Right renal pelvis (tissue), 4 donors: ENCODE results near the gene APBB2. TPM values are rescaled to one million over a fixed set of nuclear protein-coding genes. Genes with fewer than 3 reads are reported as not detected.
"Not testable (repeated sequence)": the region's sequence is repeated elsewhere in the genome, so short reads cannot be mapped to it uniquely, and the experiment has no call there.

ENCODE experiments used
- DNase-seq, 4 donors: peaks; one replicate each; pipeline ENCODE4 v3.0.0-alpha.2; 2013; ENCODE audit warnings: low read depth in 4 of 4, low spot score in 3 of 4, missing footprints in 1 of 4
- polyA plus RNA-seq, 4 donors: library from polyadenylated mRNA; unstranded; fragments of 120-200 nt; gene quantifications; one replicate each; pipeline ENCODE4 v1.2.1, GENCODE V29; 2013; ENCODE audit not compliant: insufficient read length in 4 of 4

APBB2 gene
- polyA plus RNA-seq, 4 donors, result 43.8 to 55.1 (median 52.6) TPM

DNA sequence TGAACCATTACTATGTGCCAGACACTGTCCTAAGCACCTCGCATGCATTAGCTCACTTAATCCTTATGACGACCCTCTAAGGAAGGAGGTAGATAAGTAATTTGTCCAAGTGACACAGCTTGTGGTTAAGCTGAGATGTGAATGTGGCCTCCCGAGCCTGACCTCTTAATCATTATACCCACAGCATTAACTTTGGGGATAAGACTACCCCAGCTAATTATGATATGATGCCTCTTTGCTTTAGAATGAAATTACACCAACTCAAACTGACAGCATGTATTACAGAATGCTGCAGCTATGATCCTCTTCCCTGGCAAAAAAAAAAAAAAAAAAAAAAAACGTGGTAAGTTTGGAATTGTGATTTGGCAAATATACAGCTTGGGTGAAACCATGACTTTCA is 53.5 kb downstream of the APBB2 start:
- DNase-seq, result no peak

DNA sequence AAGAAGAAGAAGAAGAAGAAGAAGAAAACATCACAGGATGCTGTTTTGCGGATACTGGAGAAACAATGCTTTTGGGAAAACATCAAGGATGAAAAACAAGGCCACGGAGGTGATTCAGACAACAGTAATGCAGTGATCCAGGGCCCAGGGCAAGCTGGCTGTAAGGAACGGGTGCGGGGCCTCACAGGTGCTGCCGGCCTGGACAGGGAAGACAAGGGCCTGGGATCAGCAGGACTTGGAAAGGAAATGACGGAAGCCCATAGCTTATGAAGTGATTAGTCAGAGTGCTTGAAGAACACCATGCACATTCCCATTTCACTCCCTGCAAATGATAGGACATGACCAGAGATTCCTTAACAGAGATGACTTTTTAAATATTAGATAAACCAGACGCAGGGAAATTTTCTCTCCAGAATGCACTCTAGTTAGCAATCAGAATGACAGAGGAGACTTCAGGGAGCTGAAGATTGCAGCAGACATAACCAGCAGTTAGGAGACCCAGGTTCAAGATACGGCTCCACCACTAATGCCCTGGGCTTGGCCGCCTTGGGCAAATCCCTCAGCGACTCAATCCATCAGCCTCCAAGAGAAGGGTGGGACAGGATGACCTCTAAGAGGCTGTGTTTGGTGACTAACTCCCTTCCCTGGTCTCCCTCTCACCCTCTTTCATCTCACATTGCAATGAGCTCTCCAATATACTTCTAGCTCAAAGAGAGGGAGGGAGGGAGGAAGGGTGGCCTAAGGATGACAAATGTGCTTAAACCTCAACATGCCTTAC is 54.1 kb downstream of the APBB2 start:
- DNase-seq, result no peak

DNA sequence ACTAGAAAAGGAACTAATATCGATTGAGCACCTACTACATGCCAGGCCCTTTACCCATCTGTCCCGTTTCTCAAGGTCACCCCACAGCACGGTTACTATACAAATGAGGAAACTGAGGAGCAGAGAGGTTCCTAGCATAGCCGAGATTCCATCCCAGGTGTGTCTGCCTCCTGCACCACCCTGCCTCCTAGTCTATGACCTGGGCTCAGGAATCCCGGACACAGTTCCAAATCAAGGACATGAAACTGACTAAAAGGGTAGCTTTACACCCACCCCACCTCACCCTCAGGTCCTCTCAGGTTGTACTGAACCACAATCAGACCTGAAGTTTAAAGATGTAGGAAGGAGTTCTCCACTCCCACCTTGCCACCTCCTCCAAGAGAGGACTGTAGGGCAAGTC is 55.6 kb downstream of the APBB2 start:
- DNase-seq, result no peak

DNA sequence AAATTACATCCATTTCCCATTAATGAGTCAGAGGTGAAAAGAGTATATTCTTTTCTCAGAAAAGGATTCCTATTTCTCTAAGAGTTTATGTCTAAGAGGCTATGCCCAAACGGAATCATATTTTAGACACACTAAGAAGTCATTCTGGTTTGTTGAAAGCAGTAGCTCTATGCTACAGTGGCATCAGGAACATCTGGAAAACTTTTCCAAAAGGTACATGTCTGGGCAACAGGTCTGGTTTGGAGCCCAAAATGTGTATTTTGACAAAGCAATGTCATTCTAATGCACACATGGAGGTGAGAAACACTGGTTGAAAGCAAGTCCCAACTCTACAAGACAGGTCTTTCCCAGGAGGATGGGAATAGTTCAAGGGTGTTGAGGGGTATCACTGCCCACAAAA is 56.1 kb downstream of the APBB2 start:
- DNase-seq, result no peak

DNA sequence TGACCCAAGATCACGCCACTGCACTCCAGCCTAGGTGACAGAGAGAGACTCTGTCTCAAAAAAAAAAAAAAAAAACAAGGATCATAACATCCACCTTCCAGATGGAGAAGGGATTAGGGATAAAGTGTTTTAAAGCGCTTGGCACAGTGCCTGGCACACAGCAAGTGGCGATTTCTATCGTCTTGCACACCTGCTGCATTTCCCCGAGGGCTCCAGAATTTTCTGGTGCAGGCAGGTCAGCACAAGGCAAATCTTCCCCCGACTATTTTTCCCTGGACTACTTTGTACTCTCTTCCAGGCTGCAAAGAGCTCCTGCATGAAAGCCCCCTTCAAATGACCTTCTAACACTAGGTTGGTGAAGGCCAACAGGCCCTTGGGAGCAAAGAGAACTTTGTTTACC is 57.3 kb downstream of the APBB2 start:
- DNase-seq, result no peak

DNA sequence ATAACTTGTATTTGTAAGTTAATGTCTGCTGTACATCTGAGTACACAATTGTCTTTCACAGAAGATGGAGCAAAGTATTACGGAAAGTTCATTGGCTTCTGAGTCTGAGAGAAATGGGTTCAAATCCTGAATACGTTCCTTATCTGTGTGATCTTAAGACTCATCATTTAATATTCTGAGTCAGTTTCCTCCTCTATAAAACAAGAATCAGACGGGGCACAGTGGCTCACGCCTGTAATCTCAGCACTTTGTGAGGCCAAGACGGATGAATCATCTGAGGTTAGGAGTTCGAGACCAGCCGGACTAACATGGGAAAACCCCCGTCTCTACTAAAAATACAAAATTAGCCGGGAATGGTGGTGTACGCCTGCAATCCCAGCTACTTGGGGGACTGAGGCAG is 57.8 kb downstream of the APBB2 start:
- no peak for DNase-seq

DNA sequence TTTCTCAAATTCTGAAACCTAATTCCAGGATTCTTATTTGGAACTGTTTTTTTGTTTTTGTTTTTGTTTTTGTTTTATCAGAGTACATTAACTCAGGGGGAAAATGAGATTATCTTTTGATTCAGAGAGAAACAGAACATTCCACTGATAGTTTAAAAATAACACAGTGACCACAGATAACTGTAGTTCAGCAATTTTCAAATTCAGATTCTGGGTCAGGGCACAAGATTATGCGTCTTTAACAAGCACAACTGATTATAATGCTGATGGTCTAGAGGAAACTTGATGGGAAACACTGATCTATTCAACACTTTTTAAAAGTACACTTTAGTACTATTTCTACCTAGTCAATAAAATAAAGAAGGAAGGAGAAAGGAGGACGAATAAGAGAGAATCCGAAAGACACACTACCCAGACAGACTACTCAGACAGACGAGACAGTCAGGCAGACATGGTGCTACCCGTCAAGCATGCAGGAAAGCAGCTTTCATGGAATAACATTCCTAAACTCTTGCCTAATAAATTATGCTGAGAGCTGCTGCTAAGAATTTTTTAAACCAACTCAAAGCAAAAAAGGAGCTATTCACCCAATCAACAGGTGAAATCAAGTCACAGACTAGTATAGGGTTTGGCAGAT is 59.0 kb downstream of the APBB2 start:
- no peak for DNase-seq

DNA sequence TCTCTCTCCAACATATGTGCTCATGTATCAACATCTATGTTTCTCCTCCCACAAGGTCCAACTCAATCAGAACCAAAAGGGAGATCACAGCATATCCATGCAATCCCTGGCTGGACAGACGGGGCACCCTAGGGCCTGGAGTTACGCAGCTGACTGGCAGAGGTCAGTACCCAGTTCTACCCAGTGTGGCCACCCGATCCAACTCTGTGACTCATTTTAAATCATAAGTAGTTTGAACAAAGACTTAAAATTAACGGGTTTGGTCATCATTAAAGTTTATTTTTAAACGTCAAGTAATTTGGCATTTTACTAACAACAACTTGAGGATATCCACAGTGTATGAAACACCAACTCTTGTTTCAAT is 59.5 kb downstream of the APBB2 start:
- DNase-seq, result no peak

DNA sequence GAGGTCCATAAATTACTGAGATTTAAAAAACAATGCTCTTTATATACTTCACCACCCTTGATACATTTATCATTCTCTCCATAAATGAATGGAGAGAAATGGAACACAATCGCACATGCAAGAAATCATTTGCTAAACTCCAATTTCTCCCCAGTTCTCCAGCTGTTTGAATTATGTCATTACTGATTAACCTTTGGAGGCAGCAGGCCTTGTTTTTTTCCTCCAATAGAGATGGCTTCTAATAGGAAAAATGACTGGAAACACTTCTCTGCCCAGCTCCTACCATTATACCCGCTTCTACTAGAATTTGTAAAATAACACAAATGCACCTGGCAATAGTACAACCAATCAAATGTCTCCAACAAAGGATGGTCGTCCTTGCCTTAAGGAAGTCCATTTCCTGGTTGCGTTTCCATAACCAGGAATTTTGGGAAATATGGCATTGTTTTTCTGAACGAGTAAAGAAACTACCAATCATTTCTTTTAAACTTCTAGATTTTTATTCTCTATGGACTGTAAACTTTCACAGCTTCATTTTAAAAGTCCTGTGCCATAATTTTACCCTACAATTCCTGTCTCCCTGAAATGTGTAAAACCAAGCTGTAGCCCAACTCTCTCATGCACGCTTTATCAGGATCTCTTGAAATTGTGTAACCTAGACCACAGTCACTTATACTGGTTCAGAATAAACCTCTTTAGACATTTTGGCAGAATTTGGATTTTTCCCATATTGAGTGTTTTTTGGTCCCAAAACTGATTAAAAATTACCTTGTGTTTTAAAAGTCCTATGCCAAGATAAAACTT is 60.1 kb downstream of the APBB2 start:
- no peak for DNase-seq

DNA sequence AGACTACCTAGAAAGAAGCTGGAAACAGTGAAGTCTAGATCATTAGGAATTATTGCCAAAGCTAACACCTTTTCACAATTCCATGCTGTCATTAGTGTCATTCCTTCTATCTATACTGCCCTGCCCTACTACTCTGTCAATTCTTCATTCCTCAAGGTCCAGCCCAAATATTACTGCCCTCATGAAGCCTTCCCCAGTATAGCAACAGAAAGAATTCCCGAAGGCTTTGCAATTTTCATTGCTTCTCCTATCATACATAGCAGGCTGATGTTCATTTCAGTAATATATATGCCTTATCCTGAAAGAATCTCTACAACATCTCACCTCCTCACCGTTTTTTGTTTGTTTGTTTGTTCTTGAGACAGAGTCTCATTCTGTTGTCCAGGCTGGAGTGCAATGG is 63.9 kb downstream of the APBB2 start:
- no peak for DNase-seq

DNA sequence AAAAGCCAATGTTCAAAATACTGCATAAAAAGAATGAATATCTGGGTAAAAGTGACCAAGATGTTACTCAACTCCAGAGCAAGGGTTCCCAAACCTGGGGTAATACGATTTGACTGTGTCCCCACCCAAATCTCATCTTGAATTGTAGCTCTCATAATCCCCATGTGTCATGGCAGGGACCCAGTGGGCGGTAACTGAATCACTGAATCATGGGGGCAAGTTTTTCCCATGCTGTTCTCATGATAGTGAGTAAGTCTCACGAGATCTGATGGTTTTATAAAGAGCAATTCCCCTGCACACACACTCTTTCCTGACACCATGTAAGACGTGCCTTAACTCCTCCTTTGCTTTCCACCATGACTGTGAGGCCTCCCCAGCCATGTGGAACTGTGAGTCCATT is 64.8 kb downstream of the APBB2 start:
- not testable (repeated sequence) for DNase-seq

DNA sequence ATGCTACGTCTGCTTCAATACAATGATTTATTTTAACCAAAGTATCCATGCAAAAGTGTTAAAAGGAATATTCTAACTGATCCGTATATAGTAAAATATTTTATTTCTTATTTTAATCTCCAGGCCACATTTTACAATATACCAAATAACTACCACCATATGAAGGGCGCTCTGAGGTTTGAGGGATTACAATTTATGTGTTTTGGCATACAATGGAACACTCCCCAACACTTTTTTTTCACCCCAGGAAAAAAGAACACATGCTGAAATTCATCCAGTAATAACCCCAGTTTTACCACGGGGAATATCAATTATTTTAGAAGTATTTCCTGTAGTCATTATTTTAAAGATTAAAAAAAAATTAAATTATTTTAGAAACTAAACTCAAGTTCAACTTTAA is 65.4 kb downstream of the APBB2 start:
- no peak for DNase-seq

DNA sequence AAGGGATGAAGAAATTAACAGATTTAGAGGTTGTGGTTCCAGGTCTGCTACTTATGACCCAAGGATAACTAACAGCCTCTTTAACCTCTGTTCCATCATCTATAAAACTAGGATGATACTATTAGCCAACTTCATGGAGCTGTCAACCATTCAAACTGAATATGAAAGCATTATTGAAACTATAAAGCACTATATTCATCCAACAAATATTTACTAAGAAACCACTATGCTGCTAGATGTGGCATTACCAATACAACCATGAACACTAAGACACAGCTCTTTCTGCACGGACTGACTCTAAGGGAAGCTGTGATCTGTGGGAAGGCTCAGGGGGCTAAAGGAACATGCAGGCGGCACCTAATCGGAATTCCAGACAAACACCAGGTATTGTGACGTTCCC is 66.0 kb downstream of the APBB2 start:
- DNase-seq, result no peak

DNA sequence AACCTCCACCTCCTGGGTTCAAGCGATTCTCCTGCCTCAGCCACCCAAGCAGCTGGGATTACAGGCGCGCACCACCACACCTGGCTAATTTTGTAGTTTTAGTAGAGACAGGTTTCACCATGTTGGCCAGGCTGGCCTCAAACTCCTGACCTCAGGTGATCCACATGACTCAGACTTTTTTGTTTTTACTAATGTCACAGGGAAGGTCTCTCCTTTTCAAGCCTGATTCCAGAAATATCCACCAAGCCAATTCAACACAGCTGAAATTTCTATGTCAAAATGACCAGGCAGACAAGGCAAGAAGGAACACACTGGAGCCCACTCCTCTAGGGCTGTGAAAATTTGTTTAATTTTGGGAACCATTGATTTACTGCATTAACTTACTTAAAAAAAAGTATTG is 66.8 kb downstream of the APBB2 start:
- not testable (repeated sequence) for DNase-seq

DNA sequence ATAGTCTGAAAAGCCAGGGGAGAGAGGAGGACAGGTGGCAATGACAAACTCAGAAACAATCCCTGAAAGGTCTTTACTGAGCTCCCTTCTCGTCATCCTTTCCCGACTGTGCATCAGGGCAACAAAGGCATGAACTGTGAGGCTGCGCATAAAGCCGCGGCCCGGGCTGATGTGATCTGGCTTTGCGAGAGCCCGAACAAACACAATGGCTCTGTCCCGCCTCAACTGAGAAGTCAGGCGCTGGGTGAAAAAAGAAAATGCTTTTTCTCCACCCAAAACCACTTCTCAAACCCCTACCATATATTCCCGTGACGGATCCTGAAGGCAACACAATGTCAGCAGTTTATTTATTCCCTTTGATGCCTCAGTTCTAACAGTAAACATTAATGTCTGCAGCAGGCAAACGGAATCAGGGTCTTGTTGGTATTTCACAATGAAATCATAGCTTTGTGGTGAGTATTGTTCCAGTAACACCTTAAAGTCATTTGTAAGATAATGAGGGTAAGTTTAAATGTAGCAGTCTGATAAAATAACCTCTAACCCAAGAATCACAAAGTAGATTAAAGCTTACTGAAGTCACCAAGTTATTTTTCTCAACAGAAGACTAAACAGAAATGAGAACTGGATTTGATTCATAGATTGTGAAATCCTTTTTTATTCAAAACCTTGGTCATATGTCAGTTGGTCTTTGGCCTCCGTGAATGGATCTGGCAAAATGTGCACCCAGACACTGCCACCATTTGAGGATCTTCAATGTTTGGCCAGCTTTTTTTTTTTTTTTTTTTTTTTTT is 67.4 kb downstream of the APBB2 start:
- no peak for DNase-seq

DNA sequence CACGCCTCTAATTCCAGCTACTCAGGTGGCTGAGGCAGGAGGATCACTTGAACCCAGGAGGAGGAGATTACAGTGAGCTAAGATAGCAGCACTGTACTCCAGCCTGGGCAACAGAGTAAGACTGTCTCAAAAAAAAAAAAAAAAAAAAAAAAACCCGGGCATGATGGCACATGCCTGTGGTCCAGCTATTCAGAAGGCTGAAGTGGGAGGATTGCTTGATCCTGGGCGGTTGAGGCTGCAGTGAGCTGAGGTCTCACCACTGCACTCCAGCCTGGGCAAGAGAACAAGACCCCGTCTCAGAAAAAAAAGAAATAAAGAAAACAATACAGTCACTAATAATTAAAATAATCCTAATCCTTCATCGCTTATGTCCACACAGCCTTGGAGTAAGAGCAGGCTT is 68.1 kb downstream of the APBB2 start:
- DNase-seq, result no peak

DNA sequence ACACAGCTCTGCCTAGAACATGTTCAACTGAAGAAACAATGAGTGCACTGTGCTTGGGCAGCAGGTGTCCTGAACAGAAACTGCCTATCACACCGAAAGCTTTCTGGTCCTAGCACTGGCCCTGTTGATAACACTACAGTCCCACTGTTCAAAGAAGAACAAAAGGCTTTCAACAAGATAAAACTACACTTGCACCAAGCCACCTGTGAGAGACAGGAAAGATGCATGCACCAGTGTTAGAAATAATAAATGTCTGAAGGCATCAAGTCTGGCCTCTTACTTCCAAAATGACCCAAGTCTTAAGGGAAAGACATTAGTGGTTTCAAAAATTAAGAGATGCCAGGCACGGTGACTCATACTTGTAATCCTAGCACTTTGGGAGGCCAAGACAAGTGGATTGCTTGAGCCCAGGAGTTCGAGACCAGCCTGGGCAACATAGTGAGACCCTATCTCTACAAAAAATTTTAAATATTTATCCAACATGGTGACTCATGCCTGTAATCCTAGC is 68.7 kb downstream of the APBB2 start:
- DNase-seq, result no peak

DNA sequence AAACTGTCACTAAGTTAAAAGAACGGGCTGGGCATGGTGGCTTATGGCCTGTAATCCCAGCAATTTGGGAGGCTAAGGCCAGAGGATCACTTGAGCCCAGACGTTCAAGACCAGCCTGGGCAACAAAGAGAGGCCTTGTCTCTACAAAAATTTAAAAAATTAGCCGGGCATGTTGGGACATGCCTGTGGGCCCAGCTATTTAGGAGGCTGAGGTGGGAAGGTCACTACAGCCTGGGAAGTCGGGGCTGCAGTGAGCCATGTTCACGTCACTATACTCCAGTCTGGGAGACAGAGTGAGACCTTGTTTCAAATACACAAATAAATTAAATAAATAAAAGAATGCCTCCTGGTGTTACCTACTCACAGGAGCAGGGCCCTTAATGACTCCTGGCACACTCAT is 69.5 kb downstream of the APBB2 start:
- no peak for DNase-seq

DNA sequence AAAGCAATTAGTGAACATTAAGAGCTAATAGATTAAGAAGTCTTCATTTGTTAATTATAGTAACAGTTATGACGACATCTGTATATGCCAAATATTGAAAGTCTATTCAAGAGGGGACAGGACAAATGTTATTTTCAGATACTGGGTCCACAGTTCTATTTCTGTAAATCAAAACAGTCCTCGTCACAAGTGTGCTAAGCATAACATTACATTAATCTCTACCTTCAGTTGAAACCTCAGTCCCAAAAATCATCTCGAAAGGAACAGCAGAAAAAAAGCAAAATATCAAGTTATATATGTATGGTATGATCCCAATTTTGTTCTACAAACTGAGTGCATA is 70.3 kb downstream of the APBB2 start:
- no peak for DNase-seq

DNA sequence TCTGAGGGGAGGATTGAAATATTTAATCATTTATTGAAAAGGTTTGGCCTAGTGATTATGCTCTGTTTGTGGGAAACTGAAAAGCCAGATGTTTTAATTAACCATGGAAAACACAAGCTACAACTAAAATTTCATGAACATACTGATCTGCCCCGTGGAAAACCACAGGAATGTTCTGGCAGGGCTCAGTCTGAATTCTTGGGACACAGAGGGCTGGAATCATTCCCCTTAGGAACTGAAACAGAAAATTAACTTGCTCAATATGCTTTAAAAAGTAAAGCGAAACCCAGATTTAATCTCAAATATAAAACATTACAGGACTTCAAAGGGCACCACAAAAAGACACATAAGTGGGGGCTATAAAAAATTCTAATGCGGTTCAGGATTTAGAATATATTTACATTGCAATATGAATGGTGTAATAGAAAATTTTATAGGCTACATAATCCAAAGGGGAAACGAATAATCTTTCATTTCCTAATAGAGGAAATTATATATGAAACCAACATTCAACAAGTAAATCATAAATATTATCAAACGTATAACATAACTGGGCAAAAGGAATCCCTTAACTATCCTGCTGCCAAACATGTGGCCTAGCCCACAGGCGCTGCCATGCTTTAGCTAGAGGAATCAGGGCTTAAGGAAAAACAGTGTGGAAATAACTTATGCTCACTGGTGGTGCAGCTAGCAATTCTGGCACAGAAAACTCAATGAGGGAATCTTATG is 70.9 kb downstream of the APBB2 start:
- peak in 1 of 4 donors; percentile 65 for DNase-seq
